CD8-positive, alpha-beta memory T cell (primary cell): Measurements from ENCODE around the gene KIR3DL2. TPM values are rescaled to one million over a fixed set of nuclear protein-coding genes. Genes with fewer than 3 reads are reported as not detected.
"Not testable (repeated sequence)": the region's sequence is repeated elsewhere in the genome, so short reads cannot be mapped to it uniquely, and the experiment has no call there.

Experiments used
- CTCF ChIA-PET: fragments of 350-600 bp; sonication (Branson Sonifier 250); formaldehyde crosslinking; loops from one replicate; lab custom pipeline; 2021; ENCODE audit warnings: antibody characterized with exemption; lab: Charles Lee
- POLR2A ChIA-PET: fragments of 350-600 bp; sonication (Branson Sonifier 250); formaldehyde crosslinking; loops from one replicate; lab custom pipeline; 2021; ENCODE audit warnings: antibody characterized with exemption; lab: Charles Lee
- DNase-seq, 5 donors: peaks; one replicate each; pipeline versions ENCODE4 v3.0.0 to v3.0.0-alpha.2; 2020 to 2022; ENCODE audit warnings: mixed read lengths in 1 of 5
- H3K27ac ChIP-seq: one replicate; pipeline ENCODE4 v1.7.0; 2013; ENCODE audit warnings: low read depth, mild to moderate bottlenecking, low read length, moderate library complexity
- H3K27me3 ChIP-seq: 2 replicates; pipeline ENCODE4 v1.7.0; 2013; ENCODE audit warnings: low read length, mild to moderate bottlenecking; ENCODE audit not compliant: insufficient read depth, poor library complexity, severe bottlenecking
- H3K36me3 ChIP-seq: 2 replicates; pipeline ENCODE4 v1.7.0; 2013; ENCODE audit warnings: mild to moderate bottlenecking, low read length, moderate library complexity; ENCODE audit not compliant: insufficient read depth
- H3K4me1 ChIP-seq: 2 replicates; pipeline ENCODE4 v1.7.0; 2013; ENCODE audit warnings: mild to moderate bottlenecking, low read length, moderate library complexity; ENCODE audit not compliant: insufficient read depth
- H3K4me3 ChIP-seq: 2 replicates; pipeline ENCODE4 v1.7.0; 2013; ENCODE audit warnings: mild to moderate bottlenecking, low read length
- H3K9me3 ChIP-seq: 2 replicates; pipeline ENCODE4 v1.7.0; 2013; ENCODE audit warnings: mild to moderate bottlenecking, low read length
- H3K27ac Mint-ChIP-seq, 8 donors: one replicate each; pipeline ENCODE4 v1.8.0; 2020 to 2021; ENCODE audit warnings: mixed read lengths in 8 of 8, mild to moderate bottlenecking in 6 of 8, inconsistent platforms in 3 of 8, moderate library complexity in 3 of 8
- H3K27me3 Mint-ChIP-seq, 2 donors: one replicate each; pipeline ENCODE4 v1.8.0; 2020 to 2021; ENCODE audit warnings: mixed read lengths in 2 of 2, mild to moderate bottlenecking in 1 of 2, moderate library complexity in 1 of 2
- H3K36me3 Mint-ChIP-seq, 3 donors: one replicate each; pipeline ENCODE4 v1.8.0; 2020 to 2021; ENCODE audit warnings: mixed read lengths in 3 of 3, inconsistent platforms in 1 of 3, mild to moderate bottlenecking in 1 of 3
- H3K4me1 Mint-ChIP-seq, 3 donors: one replicate each; pipeline ENCODE4 v1.8.0; 2020 to 2021; ENCODE audit warnings: mixed read lengths in 3 of 3, inconsistent platforms in 1 of 3, mild to moderate bottlenecking in 1 of 3
- H3K4me3 Mint-ChIP-seq, 7 donors: one replicate each; pipeline ENCODE4 v1.8.0; 2020 to 2021; ENCODE audit warnings: mixed read lengths in 7 of 7, mild to moderate bottlenecking in 6 of 7, moderate library complexity in 4 of 7, inconsistent platforms in 2 of 7
- H3K9me3 Mint-ChIP-seq, 5 donors: one replicate each; pipeline ENCODE4 v1.8.0; 2020 to 2022; ENCODE audit warnings: mixed read lengths in 5 of 5, mild to moderate bottlenecking in 3 of 5, moderate library complexity in 2 of 5, inconsistent platforms in 1 of 5
- polyA plus RNA-seq: library from polyadenylated mRNA; unstranded; fragments of 300-500 nt; fragmentation: Illumina TruSeq; gene quantifications from one replicate; pipeline ENCODE4 v1.2.3, GENCODE V29; 2021
- total RNA-seq, 2 experiments: library from RNA; stranded (reverse); gene quantifications; one replicate each; pipeline ENCODE4 v1.2.3, GENCODE V29; 2021

KIR3DL2 gene
- total and polyA plus RNA-seq, 3 experiments from 2014 or later, result 0.27 to 16.8 (median 0.28) TPM

DNA sequence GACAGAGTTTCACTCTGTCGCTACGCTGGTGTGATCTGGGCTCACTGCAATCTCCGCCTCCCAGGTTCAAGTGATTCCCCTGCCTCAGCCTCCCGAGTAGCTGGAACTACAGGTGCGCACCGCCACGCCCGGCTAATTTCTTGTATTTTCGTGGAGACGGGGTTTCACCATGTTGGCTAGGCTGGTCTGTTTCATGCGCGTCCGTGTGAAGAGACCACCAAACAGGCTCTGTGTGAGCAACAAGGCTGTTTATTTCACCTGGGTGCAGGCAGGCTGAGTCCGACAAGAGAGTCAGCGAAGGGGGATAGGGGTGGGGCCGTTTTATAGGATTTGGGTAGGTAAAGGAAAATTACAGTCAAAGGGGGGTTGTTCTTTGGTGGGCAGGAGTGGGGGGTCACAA, 43.9 kb downstream of the KIR3DL2 start:
- H3K4me3 ChIP-seq, POLR2A ChIA-PET, H3K27ac ChIP-seq, H3K9me3 ChIP-seq, H3K4me1 Mint-ChIP-seq, H3K9me3 Mint-ChIP-seq, H3K36me3 Mint-ChIP-seq, H3K27me3 ChIP-seq, CTCF ChIA-PET, H3K36me3 ChIP-seq, H3K4me3 Mint-ChIP-seq, H3K4me1 ChIP-seq, DNase-seq: not testable (repeated sequence)
- peak overlapping the region in 1 of 8 donors; percentile 71 for H3K27ac Mint-ChIP-seq
- peaks cover 15 to 35% of the 10 kb centered on the region in 2 donors for H3K27me3 Mint-ChIP-seq

DNA sequence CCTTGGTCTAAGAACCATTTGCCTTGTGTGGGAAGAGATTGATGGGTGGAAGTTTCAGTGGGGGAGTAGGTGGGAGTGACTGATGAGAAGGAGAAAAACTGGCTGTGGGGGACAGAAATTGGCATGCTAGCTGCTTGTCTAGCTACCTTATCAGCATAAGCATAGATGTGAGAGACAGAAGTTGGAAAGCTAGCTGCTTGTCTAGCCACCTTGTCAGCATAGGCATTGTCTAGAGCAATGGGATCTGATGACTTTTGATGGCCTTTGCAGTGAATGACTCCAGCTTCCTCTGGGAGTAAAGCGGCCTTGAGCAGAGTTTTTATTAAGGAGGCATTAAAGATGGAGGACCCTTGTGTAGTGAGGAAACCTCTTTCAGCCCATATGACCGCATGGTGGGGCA, 45.8 kb downstream of the KIR3DL2 start:
- POLR2A ChIA-PET, result no interaction called here
- H3K4me1 Mint-ChIP-seq, result no peaks in the 10 kb centered on the region
- no peak overlapping the region for H3K4me3 Mint-ChIP-seq
- no peak overlapping the region for H3K27ac ChIP-seq
- no peaks in the 10 kb centered on the region for H3K4me1 ChIP-seq
- H3K4me3 ChIP-seq, result no peak overlapping the region
- no peak for DNase-seq
- H3K27me3 Mint-ChIP-seq, result peaks cover 19 to 39% of the 10 kb centered on the region in 2 donors
- no peaks in the 10 kb centered on the region for H3K36me3 Mint-ChIP-seq
- CTCF ChIA-PET, result no interaction called here
- H3K27ac Mint-ChIP-seq, result no peak overlapping the region
- no peaks in the 10 kb centered on the region for H3K36me3 ChIP-seq
- H3K27me3 ChIP-seq, result no peaks in the 10 kb centered on the region
- no peaks in the 10 kb centered on the region for H3K9me3 Mint-ChIP-seq
- no peaks in the 10 kb centered on the region for H3K9me3 ChIP-seq

DNA sequence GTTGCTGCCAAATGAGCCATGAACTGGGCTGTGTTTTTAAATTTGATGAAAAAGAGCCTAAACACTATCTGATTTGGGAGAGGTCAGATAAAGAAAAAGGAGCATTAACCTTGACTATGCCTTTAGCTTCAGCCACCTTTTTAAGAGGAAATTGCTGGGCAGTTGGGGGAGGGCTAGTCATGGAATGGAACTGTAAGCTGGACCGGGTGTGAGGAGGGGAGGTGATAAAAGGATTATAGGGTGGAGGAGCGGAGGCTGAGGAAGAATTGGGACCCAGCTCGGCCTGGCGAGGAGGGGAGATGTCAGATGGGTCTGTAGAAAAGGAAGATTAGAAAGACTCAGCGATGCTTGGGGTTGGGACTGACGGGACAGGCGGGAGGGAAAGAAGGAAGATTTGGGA, 48.4 kb downstream of the KIR3DL2 start:
- H3K4me3 Mint-ChIP-seq, H3K27ac ChIP-seq, H3K9me3 ChIP-seq, H3K4me1 Mint-ChIP-seq, DNase-seq, CTCF ChIA-PET, H3K27me3 ChIP-seq, H3K9me3 Mint-ChIP-seq, H3K36me3 Mint-ChIP-seq, H3K4me1 ChIP-seq, H3K36me3 ChIP-seq, POLR2A ChIA-PET, H3K4me3 ChIP-seq: not testable (repeated sequence)
- H3K27me3 Mint-ChIP-seq, result peaks cover 19 to 39% of the 10 kb centered on the region in 2 donors
- peak overlapping the region in 1 of 8 donors; percentile 9 for H3K27ac Mint-ChIP-seq

DNA sequence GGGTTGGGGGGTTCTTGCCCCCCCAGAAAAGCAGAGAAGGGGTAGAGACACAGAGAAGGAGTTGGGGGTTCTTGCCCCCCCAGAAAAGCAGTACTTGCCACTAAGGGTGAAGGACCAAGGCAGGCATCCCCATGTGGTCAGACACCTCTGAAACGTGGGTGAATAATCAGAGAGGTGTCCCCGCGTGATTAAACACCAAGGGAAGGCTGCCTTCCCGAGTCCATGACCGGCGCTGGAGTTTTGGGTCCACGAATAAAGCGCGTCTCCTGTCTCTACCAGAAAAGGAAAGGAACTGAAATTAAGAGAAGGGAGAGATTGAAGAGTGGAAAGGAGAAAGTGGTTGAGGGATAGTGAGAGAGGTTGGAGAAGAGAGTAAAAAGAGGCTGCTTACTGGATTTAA, 49.4 kb downstream of the KIR3DL2 start:
- H3K27ac ChIP-seq, H3K27me3 ChIP-seq, H3K4me3 ChIP-seq, H3K4me3 Mint-ChIP-seq, H3K27ac Mint-ChIP-seq, H3K36me3 ChIP-seq, CTCF ChIA-PET, H3K9me3 Mint-ChIP-seq, H3K4me1 Mint-ChIP-seq, H3K36me3 Mint-ChIP-seq, DNase-seq, H3K4me1 ChIP-seq, H3K9me3 ChIP-seq, POLR2A ChIA-PET: not testable (repeated sequence)
- H3K27me3 Mint-ChIP-seq, result peaks cover 19 to 39% of the 10 kb centered on the region in 2 donors

DNA sequence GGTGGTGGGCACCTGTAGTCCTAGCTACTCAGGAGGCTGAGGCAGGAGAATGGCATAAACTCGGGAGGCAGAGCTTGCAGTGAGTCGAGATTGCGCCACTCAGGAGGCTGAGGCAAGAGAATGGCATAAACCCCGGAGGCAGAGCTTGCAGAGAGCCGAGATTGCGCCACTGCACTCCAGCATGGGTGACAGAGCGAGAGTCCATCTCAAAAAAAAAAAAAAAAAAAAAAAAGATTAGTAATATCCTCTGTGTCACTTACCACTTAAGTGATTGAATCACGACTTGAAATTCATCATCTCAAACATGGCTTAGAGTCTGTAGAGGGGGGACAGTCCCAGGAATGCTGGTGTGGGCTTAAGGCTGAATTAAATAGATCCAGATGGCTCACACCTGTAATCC, 50.9 kb downstream of the KIR3DL2 start:
- H3K27ac ChIP-seq, CTCF ChIA-PET, H3K4me1 Mint-ChIP-seq: not testable (repeated sequence)

DNA sequence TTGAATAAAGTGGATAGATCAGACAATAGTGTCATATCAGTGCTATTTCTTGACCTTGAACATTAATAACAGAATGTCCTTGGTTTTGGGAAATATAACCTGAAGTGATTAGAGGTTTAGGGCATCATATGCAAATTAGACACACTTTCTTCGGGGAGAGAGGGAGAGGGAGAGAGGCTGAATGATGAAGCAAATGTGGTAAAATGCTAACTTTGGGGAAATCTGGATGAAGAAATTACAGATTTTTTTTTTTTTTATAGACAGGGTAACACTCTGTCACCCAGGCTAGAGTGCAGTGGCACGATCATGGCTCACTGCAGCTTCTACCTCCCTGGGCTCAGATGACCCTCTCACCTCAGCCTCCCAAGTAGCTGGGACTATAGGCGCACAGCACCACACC, 51.8 kb downstream of the KIR3DL2 start:
- Mint-ChIP-seq H3K4me1 (peaks cover 0 to 6% (median 0%) of the 10 kb centered on the region in 3 donors), H3K27me3 (peaks cover 17 to 40% of the 10 kb centered on the region in 2 donors), H3K4me3 (no peak overlapping the region), H3K9me3 (peaks cover 0 to 3% (median 0%) of the 10 kb centered on the region in 5 donors), H3K36me3 (no peaks in the 10 kb centered on the region), H3K27ac (no peak overlapping the region)
- no peak overlapping the region for H3K27ac ChIP-seq
- POLR2A ChIA-PET, result no interaction called here
- H3K27me3 ChIP-seq, result no peaks in the 10 kb centered on the region
- CTCF ChIA-PET, result no interaction called here
- H3K4me1 ChIP-seq, result no peaks in the 10 kb centered on the region
- no peaks in the 10 kb centered on the region for H3K9me3 ChIP-seq
- DNase-seq, result no peak
- H3K4me3 ChIP-seq, result no peak overlapping the region
- H3K36me3 ChIP-seq, result no peaks in the 10 kb centered on the region

More for the DNA sequence above, 50.9 kb downstream of the KIR3DL2 start:
- H3K27ac Mint-ChIP-seq, POLR2A ChIA-PET, H3K4me3 Mint-ChIP-seq, H3K4me3 ChIP-seq, H3K36me3 Mint-ChIP-seq, H3K9me3 Mint-ChIP-seq, H3K27me3 ChIP-seq, H3K36me3 ChIP-seq, H3K4me1 ChIP-seq, H3K9me3 ChIP-seq, DNase-seq: not testable (repeated sequence)
- peaks cover 21 to 44% of the 10 kb centered on the region in 2 donors for H3K27me3 Mint-ChIP-seq

DNA sequence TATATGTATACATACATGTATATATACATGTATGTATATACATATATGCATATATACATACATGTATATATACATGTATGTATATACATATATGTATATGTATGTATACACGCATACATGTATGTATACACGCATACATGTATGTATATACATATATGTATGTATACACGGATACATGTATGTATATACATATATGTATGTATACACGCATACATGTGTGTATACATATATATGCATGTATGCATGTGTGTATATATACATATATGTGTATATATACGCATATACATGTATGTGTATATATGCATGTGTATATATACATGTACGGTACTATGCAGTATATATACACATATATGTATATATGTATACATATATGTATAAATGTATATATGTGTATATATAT, 53.1 kb downstream of the KIR3DL2 start:
- Mint-ChIP-seq H3K9me3 (peaks cover 0 to 3% (median 0%) of the 10 kb centered on the region in 5 donors), H3K4me3 (no peak overlapping the region), H3K27ac (no peak overlapping the region), H3K27me3 (peaks cover 11 to 29% of the 10 kb centered on the region in 2 donors), H3K4me1 (peaks cover 0 to 6% (median 0%) of the 10 kb centered on the region in 3 donors), H3K36me3 (no peaks in the 10 kb centered on the region)
- Histone ChIP-seq H3K9me3 (no peaks in the 10 kb centered on the region), H3K27me3 (no peaks in the 10 kb centered on the region), H3K36me3 (no peaks in the 10 kb centered on the region), H3K27ac (no peak overlapping the region), H3K4me1 (no peaks in the 10 kb centered on the region), H3K4me3 (no peak overlapping the region)
- CTCF ChIA-PET, result no interaction called here
- DNase-seq, result no peak
- POLR2A ChIA-PET, result no interaction called here

DNA sequence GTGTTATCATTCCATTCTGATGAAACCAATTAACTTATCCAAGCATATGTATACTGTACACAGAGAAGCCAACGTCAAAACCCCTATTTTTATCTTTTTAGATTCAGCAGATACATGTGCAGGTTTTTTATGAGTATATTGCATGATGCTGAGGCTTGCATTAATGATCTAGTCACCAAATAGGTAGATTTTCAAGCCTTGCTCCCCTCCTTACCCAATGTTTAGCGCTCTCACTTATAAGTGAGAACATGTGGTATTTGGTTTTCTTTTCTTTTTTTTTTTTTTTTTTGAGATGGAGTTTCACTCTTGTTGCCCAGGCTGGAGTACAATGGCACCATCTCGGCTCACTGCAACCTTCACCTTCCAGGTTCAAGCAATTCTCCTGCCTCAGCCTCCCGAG, 54.0 kb downstream of the KIR3DL2 start:
- CTCF ChIA-PET, H3K27me3 ChIP-seq, H3K9me3 Mint-ChIP-seq, H3K4me1 ChIP-seq, H3K4me1 Mint-ChIP-seq, H3K36me3 ChIP-seq, DNase-seq, H3K9me3 ChIP-seq, POLR2A ChIA-PET, H3K4me3 Mint-ChIP-seq, H3K36me3 Mint-ChIP-seq, H3K4me3 ChIP-seq, H3K27ac ChIP-seq: not testable (repeated sequence)
- H3K27me3 Mint-ChIP-seq, result peaks cover 10 to 22% of the 10 kb centered on the region in 2 donors
- H3K27ac Mint-ChIP-seq, result peak overlapping the region in 1 of 8 donors; percentile 58

DNA sequence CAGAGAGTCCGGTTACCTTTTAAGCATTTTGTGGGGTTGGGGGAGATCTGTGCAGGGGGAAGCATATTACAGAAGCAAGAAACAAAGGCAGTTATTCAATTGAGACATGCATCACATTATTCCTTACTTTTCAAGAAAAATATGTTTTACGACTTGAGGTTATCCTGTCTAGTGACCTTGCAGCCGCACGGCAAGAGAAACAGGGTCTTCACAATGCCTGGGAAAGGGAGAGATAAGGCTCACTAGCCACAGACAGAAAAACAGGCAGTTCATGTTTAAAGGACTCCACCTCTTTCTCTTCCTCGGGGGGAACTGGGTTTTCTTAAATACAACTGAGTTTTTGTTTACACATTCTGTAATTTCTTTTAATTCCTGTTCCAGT, 55.2 kb downstream of the KIR3DL2 start:
- Mint-ChIP-seq H3K27me3 (peaks cover 8 to 12% of the 10 kb centered on the region in 2 donors), H3K4me3 (peak overlapping the region in 5 of 7 donors; percentile 30 to 88 (median 63)), H3K9me3 (peaks cover 0 to 3% (median 0%) of the 10 kb centered on the region in 5 donors), H3K4me1 (peaks cover 0 to 6% (median 0%) of the 10 kb centered on the region in 3 donors), H3K36me3 (no peaks in the 10 kb centered on the region), H3K27ac (peak overlapping the region in 5 of 8 donors; percentile 11 to 90 (median 72))
- H3K27me3 ChIP-seq, result no peaks in the 10 kb centered on the region
- no peaks in the 10 kb centered on the region for H3K36me3 ChIP-seq
- DNase-seq, result no peak
- no peak overlapping the region for H3K4me3 ChIP-seq
- H3K9me3 ChIP-seq, result no peaks in the 10 kb centered on the region
- no peaks in the 10 kb centered on the region for H3K4me1 ChIP-seq
- ChIA-PET POLR2A (no interaction called here), CTCF (no interaction called here)
- H3K27ac ChIP-seq, result peak overlapping the region; percentile 60
